OCI-M2 (cell line): ENCODE measurements around the gene MEGF10.
"Not testable (repeated sequence)": the region's sequence is repeated elsewhere in the genome, so short reads cannot be mapped to it uniquely, and the experiment has no call there.

Experiments
- DNase-seq: peaks from one replicate; lab custom pipeline; 2025; ENCODE audit not compliant: unreplicated experiment; lab: John Stamatoyannopoulos, UW

The MEGF10 gene

GRCh38 chr5:127297348-127298035 is 6.9 kb downstream of the MEGF10 start:
- DNase-seq: no peak

GRCh38 chr5:127298036-127298429 is 7.4 kb downstream of the MEGF10 start:
- no peak for DNase-seq

- no peak for DNase-seq
These were observed 8.1 kb downstream of the MEGF10 start for GRCh38 chr5:127298656-127299055.

DNA sequence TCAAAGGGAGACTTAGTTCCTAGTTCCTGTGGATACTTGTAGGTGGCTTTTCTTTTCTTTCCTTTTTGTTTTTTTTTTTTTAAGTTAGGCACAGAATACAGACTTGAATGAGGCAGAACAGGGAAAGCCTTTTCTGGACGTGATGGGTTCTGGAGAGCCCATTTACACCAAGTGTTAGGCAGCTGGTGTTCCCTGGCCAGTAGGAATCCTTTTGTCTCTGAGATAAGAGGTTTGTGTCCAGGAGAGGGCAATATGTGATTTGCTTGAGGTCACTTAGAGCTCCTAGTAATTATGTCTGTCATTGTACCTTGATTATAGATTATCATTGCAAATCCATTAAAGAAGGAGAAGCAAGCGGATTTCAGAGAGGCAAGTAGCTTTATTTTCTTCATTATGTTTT is 9.1 kb downstream of the MEGF10 start:
- DNase-seq: no peak

DNA sequence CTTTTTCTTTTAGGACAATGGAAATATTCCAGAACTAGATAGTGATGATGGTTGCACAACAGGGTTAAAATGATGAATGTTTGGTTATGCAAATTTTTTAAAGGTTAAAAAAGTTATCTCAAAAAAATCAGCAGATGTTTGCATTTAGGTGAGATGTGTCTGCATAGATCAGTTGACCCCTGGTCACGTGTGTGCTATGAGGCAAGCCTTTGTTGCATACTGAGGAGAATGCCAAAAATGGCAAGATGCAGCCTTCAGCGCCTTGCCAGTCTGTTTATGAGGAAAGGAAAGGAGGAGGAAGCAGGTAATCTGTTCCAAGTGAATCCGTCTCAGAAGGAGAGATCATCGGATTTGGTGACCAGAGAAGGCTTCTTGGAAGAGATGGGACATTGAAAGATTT is 11.9 kb downstream of the MEGF10 start:
- DNase-seq: no peak

- no peak for DNase-seq
These were observed 12.8 kb downstream of the MEGF10 start for GRCh38 chr5:127303404-127303803.

DNA sequence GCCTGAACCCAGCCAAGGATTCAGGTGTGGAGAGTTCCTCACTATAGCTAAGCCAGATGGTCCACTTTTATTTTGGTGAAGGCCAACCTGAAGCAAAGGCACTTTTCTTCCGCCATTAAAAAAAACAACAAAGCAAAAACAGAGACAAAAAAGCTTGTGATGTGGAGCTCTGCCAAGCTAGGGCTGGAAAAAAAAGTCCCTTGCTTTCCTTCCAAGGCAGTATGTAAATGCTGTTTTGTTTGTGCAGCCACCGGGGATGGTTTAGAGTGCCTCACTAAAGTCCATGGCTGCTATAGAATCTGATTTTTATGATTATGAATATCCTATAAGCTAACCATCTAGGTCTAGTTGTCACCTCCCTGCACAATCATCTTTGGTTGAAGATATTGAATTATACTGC is 14.9 kb downstream of the MEGF10 start:
- DNase-seq: no peak

DNA sequence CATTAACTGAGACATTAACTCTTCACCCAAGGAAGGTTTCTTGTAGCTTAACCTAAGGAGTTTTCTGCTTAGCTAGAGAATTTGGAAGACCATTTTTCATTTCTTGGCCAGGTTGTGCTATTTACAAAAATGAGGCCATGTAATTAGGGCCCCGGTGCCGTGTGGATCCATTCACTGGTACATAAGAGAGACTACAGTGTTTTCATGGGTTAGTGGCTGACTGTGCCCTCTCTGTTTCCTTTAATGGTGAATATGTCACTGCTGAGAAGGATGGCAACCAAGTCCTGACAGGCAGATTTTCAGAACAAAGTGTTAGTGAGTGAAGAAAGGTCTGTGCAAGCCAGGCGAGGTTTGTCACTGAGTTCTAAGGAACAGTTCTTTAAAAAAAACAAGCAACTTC is 15.4 kb downstream of the MEGF10 start:
- DNase-seq: no peak

- no peak for DNase-seq
These were observed 16.1 kb downstream of the MEGF10 start for GRCh38 chr5:127306647-127307046.

DNA sequence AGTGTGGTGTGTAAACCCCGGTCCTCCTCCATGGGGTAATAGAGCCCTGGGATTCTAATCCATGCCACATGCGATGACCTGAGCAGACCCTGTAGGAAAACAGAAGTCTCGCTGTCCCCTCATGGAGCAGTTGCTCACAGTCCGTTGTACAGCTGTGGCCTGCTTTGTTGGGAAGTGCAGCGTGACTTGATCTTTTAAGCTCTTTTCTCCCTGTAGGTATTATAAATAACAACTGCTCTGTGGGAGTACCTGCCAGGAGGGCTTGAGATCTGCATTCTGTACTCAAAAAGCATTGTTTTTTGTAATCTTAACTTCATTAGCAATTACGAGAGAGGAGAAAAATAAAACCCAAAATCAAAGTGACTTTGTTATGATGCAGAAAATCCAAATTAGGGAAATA is 17.3 kb downstream of the MEGF10 start:
- DNase-seq: no peak

- DNase-seq: not testable (repeated sequence)
These were observed 17.7 kb downstream of the MEGF10 start for GRCh38 chr5:127308325-127308724.

GRCh38 chr5:127308945-127309344 is 18.3 kb downstream of the MEGF10 start:
- DNase-seq: no peak

DNA sequence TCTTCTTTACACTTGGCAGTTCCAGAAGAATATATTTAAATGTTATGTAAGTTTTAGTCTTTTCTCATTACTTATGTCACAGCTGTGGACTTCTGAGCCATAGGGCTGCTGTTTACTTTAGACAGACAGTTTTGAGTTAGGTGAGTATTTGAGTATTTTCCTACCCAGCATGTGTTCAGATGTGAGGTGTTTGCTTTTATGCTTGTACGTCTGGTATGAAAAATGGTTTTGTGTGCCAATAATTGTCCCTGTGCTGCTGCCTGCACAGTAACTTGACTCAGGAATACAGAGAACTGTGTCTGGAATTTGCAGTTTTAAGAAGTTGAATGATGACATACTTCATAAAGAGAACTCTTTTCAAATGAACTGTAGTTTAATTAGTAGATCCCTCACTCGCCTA is 20.8 kb downstream of the MEGF10 start:
- no peak for DNase-seq

- DNase-seq: no peak
These were observed 21.4 kb downstream of the MEGF10 start for GRCh38 chr5:127311781-127312525.

- no peak for DNase-seq
These were observed 22.8 kb downstream of the MEGF10 start for GRCh38 chr5:127313379-127313778.

GRCh38 chr5:127313847-127314473 is 23.4 kb downstream of the MEGF10 start:
- DNase-seq: peak; percentile 1

DNA sequence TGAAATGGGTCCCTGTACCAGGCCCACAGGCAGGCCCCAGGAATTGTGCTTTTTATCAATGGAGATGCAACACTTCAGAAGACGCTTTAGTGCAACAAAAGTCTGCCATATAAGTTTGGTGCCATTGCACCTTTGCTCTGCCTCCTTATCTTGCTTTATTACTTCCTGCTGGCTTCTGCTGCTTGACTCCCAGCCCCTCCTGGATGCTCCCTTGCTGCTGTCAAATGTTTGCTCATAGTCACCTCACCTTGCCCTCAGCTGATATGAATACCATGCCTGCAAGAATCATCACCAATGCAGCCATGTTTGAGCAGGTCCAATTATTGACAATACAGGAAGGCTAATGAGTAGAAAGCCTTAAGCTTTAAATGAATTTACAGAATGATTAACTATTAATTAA is 25.4 kb downstream of the MEGF10 start:
- DNase-seq: no peak

DNA sequence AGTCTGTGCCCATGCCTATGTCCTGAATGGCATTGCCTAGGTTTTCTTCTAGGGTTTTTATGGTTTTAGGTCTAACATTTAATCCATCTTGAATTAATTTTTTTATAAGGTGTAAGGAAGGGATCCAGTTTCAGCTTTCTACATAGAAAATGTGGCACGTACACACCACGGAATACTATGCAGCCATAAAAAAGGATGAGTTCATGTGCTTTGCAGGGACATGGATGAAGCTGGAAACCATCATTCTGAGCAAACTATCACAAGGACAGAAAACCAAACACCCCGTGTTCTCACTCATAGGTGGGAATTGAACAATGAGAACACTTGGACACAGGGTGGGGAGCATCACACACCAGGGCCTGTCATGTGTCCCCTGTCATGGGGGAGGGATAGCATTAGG is 26.8 kb downstream of the MEGF10 start:
- DNase-seq: not testable (repeated sequence)

GRCh38 chr5:127320032-127320965 is 29.7 kb downstream of the MEGF10 start:
- DNase-seq: no peak

- no peak for DNase-seq
These were observed 30.9 kb downstream of the MEGF10 start for GRCh38 chr5:127321465-127321864.

DNA sequence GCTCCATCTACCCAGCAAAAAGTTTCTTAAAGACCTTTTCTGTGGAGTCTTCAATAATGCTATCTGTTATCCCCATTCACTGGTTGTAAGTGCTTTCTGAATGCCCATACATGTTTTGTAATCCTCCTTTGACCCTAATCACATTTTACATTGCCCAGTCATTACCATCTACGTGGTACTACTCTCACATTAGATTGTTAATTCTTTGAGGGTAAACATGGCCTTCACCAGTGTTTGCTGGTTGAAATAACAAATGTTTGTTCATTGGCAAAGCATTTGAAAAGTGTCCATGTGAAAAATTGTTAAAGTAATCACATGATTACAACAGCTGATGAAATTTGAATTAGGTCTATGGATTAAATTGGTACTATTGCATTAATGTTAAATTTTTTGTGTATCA is 31.8 kb downstream of the MEGF10 start:
- DNase-seq: no peak
